HG02678 (cell line): ENCODE data around the gene KICS2.

Experiments
- ATAC-seq: cut with Tn5 transposase; IDR thresholded peaks from one replicate; pipeline ENCODE4 v1.9.1; 2021; ENCODE audit warnings: mild to moderate bottlenecking, moderate library complexity; ENCODE audit not compliant: unreplicated experiment

Gene KICS2

DNA sequence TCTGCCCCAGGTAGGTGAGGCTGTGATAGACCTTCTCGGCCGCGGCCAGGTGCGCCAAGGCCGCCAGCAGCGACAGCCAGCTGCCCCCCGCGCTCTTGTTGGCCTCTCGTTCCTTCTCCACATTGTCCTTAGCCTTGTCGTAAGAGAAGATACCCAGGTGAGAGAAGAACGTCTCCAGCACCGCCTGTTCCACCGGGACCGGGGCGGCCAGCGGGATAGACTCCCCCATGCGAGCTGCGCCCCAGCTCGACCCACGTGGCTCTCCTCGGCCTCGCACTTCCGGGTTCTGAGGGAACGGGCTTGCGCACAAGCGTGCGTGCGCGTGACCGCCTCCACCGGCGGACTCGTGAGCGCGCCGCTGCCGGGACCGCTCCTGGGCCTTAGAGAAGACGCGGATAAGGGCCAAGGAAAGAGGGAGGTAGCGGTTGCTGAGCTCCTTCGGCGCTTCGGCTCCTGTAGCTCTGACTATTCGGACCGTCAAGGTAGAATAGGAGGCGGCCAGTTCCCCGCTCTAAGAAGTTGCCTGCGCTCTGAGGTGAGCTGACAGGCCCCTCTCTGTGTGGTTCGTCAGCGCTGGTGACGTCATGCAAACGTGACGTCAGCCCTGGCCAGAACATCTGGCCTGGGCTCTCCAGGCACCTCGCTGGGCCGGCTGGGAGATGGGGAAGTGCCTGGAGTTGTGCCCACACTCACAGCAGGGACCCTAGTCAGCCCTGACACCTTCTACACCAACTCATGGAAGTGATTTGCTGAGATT lies at the start of gene KICS2:
TSS of gene KICS2 (minus strand) at position 288 of the 757 bp plus-strand sequence. CDS start at position 229, 59 bp downstream.
- ATAC-seq, result peak; percentile 96

- no peak for ATAC-seq
Observed at GRCh38 chr12:64270411-64270810, 48.3 kb upstream of the KICS2 start.

DNA sequence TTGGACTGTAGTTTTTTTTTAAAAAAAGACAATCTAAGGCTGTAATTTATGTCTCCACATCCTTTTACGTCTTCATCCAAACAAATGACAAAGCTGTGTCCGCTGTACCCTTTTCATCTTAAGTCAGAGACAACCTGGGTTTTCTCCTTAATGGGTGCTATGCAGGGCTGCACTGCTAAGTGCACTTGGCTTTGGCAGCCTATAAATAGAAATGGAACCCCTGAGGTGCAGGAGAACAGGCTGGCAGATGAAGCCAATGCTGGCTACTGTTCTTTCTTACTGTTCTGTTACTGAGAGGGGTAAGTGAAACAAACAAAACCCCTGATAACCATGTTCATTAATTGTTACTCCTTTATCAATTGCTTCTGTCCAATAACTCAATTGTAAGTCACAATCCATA lies 47.1 kb upstream of the KICS2 start:
- ATAC-seq, result no peak

- ATAC-seq, result no peak
Observed at GRCh38 chr12:64268409-64268808, 46.3 kb upstream of the KICS2 start.

- no peak for ATAC-seq
Observed at GRCh38 chr12:64265839-64266238, 43.7 kb upstream of the KICS2 start.

DNA sequence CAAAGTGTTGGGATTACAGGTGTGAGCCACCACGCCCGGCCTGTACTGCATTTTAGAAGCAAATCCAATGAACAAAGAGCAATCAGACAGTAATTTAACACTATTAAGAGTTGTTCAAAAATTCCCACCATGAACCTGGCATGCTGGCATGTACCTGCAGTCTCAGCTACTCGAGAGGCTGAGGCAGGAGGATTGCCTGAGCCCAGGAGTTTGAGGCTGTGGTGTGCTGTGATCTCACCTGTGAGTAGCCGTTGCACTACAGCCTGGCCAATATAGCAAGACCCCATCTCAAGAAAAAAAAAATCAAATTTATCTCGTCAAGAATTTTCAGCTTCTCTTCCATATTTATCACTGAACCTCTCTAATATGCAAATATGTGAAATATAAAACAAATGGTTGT lies 39.7 kb upstream of the KICS2 start:
- ATAC-seq, result no peak

DNA sequence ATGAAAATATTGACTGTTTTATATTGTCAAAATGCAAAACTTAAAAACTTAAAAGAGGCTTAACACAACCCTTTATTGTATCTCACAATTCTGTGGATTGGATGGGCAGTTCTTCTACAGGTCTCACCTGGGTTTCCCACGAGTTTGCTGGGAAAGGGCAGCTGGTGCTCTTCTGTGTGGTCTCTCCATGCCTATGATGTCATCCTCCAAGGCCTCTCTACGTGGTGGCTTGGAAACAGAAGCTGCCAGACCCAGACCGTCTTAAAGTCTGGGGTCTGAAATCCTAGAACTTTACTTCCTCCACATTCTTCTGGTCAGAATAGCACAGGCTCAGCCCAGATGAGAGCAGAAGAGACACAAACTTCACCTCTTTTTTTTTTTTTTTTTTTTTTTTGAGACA lies 36.5 kb upstream of the KICS2 start:
- ATAC-seq, result no peak

DNA sequence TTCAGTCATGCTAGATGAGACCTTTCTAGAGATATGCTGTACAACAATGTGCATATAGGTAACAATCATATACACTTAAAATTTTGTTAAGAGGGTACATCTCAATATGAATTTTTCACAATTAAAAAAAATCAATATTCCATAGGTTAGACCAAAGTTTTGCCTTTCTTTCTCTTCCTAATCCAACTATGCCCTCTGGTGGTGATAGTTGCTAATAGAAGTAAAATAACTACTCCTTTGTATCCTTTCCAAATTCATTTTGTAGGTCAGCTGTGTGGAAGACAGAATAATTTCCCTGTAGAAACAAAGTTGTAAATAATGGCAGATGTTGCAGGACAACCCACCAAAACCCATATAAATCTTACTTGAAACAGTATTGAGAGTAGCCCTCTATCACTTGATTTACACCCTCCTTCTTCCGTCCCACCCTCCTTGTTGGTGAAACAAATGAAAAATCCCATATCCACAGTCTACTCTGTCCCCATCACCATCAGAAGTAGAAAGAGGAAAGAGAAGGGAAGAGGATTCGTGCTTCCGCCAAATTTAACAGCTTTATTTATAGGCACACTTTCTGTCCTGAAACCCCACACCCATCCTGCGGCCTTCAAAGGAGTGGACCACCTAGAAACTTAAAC lies 34.2 kb upstream of the KICS2 start:
- ATAC-seq, result peak; percentile 57

GRCh38 chr12:64255249-64255648 lies 33.2 kb upstream of the KICS2 start:
- ATAC-seq, result no peak

DNA sequence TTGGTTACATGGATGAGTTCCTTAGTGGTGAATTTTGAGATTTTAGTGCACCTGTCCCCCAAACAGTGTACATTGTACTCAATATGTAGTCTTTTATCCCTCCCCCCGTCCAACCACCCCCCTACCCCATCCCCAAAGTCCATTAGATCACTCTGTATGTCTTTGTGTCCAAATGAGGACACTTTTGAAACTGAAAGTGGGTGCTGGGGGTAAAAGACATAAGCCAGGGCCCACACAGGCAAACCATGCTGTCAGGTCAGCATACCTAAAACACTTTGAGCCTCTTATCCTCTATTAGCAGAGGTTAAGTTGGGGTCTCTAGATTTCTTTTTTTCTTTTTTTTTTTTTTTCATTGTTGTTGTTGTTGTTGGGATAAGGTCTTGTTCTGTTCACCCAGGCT lies 31.3 kb upstream of the KICS2 start:
- no peak for ATAC-seq

- no peak for ATAC-seq
Observed at GRCh38 chr12:64252681-64253080, 30.6 kb upstream of the KICS2 start.

DNA sequence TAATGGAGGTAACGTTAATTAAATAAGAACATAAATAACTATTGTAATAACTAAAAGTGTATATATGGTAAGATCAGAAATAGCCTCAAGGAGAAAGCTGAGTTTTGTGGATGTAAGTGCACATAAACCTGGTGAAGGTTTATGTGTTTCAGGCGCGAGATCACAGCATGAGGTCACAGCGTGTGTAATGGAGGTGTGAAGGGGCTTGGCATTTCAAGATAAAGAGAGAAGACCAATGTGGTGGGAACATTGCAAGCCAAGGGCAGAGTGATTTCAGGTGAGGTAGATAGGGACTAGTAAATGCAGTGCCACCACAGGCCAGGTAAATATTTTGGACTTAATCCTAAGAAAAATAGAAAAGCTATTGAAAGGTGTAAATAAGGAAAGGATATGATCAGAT lies 21.7 kb upstream of the KICS2 start:
- ATAC-seq, result no peak

DNA sequence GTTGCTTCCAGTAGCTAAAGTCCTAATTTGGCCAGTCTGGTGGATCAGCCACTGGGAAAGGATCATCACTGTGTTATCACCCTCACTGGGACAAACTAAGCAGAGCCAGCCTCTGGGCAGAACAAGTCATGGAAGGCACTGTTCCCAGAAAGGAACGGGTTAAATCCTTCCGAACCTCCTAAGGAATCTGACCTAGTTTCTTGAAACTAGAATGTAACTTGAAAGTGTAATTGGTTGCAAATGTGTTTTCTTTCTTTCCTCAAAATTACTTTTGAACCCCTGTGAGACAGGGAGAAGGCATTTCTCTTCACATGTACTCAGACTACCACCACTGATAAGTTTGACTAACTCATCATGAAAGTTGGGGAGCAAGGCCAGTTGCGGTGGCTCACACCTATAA lies 18.7 kb upstream of the KICS2 start:
- ATAC-seq, result no peak

DNA sequence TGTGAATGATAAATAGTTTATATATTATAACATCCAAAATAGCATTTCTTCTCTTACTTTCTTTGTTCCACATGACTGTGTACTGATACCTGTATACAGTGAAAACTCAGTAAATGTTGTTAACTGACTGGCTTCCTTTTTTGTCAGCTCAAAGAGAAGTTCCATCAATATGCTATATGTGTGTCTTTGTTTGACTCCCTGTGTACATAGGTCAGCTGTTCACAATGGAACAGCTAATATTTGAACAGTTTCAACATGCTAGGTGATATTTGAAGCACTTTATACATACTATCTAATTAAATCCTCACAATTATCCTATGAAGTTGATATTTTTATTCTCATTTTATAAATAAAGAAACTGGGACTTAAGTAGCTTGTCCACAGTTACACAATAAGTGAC lies 15.3 kb upstream of the KICS2 start:
- ATAC-seq, result no peak

GRCh38 chr12:64236549-64236948 lies 14.5 kb upstream of the KICS2 start:
- no peak for ATAC-seq

DNA sequence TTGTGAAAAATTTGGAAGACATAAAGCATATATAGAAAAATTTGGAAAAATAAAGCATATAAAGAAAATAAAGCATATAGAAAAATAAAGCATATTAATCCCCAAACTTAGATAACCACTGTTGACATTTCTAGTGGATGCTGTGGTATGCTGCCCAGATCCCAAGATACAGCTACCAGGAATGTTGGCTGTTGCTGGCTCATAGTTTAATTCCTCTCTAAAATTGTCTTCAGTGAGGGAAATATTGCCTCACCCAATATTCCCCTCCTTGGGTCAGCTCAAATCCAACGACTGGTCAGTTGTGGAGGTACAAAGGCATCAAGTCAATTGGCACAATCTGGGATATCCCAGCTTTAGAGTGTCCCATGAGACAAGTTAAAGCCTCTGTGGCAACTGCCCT lies 10.1 kb upstream of the KICS2 start:
- ATAC-seq, result no peak

DNA sequence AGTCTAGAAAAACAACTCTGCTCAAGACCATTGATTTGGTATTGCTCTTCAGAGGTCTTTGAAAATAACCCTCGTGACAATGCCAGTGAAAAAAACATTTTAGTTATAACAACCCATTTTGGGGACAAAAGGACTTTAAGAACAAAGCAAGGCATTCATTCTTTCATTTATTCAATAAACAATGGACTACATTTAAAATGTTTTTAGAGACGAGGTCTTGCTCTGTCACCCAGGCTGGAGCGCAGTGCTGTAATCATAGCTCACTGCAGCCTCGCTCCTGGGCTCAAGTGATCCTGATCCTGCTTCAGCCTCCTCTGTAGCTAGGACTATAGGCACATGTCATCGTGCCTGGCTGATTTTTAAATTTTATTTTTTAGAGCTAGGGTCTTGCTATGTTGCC lies 7.7 kb upstream of the KICS2 start:
- ATAC-seq, result no peak

- no peak for ATAC-seq
Observed at GRCh38 chr12:64229240-64229639, 7.1 kb upstream of the KICS2 start.

- no peak for ATAC-seq
Observed at GRCh38 chr12:64225626-64226025, 3.5 kb upstream of the KICS2 start.

- peak; percentile 22 for ATAC-seq
Observed at GRCh38 chr12:64221651-64222008, 466 bp downstream of the KICS2 start.

DNA sequence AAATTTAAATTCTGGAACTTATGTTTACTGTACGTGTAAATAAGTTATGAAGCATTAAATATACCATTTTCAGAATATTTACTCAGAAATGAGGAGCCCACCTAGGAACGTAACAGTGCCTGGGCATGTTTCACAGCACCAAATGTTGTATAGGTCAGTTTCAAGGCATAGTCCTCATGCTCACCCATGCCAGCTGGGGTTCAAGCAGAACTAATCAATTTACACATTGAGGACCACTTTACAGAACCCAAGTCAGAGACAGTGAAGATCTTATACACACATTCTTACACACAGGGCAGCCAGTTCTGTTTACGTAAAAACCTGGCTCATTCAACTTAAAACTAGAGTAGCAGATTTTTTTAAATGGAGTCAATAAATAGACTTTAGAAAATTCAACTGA lies 2.0 kb downstream of the KICS2 start:
- no peak for ATAC-seq

DNA sequence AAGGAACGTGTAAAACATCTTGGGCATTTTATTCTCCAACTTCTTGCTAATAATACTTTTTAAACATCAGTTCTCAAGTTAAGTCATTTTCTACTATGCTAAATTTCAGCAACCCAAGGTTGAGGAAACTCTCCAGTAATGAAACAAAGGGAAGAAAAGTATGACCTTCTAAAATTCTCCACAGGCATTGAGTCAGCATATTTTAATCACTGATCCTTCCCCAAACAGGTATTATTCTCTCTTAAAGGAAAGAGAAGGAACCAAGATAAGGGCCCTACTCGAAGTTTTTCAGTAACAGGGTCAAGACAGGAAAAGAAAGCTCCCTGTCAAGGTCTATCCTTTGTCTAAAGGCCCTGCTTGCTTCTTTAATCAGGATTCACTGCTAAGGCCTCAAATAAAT lies 3.0 kb downstream of the KICS2 start:
- ATAC-seq, result no peak

DNA sequence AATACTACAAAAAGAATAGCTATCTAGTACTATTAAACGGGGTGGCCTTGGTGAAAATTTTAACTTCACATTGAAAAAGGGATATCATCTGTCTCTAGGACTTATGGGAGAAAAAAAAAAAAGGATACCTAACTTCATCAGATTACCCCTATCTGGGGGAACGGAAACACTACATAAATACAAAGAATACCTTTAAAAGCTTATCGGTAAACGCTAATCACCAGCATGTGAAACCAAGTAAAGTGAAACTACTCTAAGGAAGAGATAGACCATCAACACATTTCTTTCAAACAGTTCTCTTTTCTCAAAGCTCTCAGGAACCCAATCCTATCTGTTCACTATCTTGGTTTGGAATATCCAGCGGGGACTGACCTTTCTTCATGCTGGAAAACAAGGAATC lies 3.5 kb downstream of the KICS2 start:
- no peak for ATAC-seq
